ENCODE results near the gene MEF2A.

The MEF2A gene

GRCh38 chr15:99707473-99708270 is 141.9 kb downstream of the MEF2A start:
- H3K4me1 ChIP-seq (ENCODE audit: control insufficient read depth in 5 of 5, insufficient read depth in 5 of 5, low read length in 5 of 5), result peaks cover 17 to 51% (median 44%) of the 10 kb centered on the region in 5 donors
- no peaks in the 10 kb centered on the region for H3K9me3 ChIP-seq (ENCODE audit: control insufficient read depth in 5 of 5, low read length in 5 of 5)
- H3K36me3 ChIP-seq (ENCODE audit: control insufficient read depth in 5 of 5, insufficient read depth in 5 of 5, low read length in 5 of 5), result peaks cover 1 to 34% (median 25%) of the 10 kb centered on the region in 5 donors
- peak overlapping the region in 2 of 5 donors; percentile 13 to 14 for H3K4me3 ChIP-seq (ENCODE audit: low read depth in 1 of 5, low read length in 5 of 5)
- H3K27me3 ChIP-seq (ENCODE audit: control insufficient read depth in 5 of 5, insufficient read depth in 4 of 5, low read length in 5 of 5), result no peaks in the 10 kb centered on the region
- peak overlapping the region; percentile 71 for H3K27ac ChIP-seq (ENCODE audit: low read depth, low read length)
- H3K9ac ChIP-seq (ENCODE audit: low read length in 5 of 5), result peak overlapping the region; percentile 9 to 40 (median 21)

- Histone ChIP-seq H3K9ac (ENCODE audit: low read length in 5 of 5) (peak overlapping the region in 2 of 5 donors; percentile 21 to 28), H3K4me3 (ENCODE audit: low read depth in 1 of 5, low read length in 5 of 5) (peak overlapping the region in 2 of 5 donors; percentile 28 to 49), H3K27ac (ENCODE audit: low read depth, low read length) (peak overlapping the region; percentile 74), H3K9me3 (ENCODE audit: control insufficient read depth in 5 of 5, low read length in 5 of 5) (no peaks in the 10 kb centered on the region), H3K36me3 (ENCODE audit: control insufficient read depth in 5 of 5, insufficient read depth in 5 of 5, low read length in 5 of 5) (peaks cover 5 to 39% (median 29%) of the 10 kb centered on the region in 5 donors), H3K27me3 (ENCODE audit: control insufficient read depth in 5 of 5, insufficient read depth in 4 of 5, low read length in 5 of 5) (no peaks in the 10 kb centered on the region), H3K4me1 (ENCODE audit: control insufficient read depth in 5 of 5, insufficient read depth in 5 of 5, low read length in 5 of 5) (peaks cover 17 to 45% (median 40%) of the 10 kb centered on the region in 5 donors)
These were observed 142.8 kb downstream of the MEF2A start for GRCh38 chr15:99708563-99708962.

GRCh38 chr15:99709243-99709986 is 143.6 kb downstream of the MEF2A start:
- H3K9ac ChIP-seq (ENCODE audit: low read length in 5 of 5), result peak overlapping the region in 1 of 5 donors; percentile 1
- peaks cover 15 to 37% (median 35%) of the 10 kb centered on the region in 5 donors for H3K4me1 ChIP-seq (ENCODE audit: control insufficient read depth in 5 of 5, insufficient read depth in 5 of 5, low read length in 5 of 5)
- no peaks in the 10 kb centered on the region for H3K9me3 ChIP-seq (ENCODE audit: control insufficient read depth in 5 of 5, low read length in 5 of 5)
- H3K4me3 ChIP-seq (ENCODE audit: low read depth in 1 of 5, low read length in 5 of 5), result peak overlapping the region in 1 of 5 donors; percentile 49
- peaks cover 5 to 39% (median 32%) of the 10 kb centered on the region in 5 donors for H3K36me3 ChIP-seq (ENCODE audit: control insufficient read depth in 5 of 5, insufficient read depth in 5 of 5, low read length in 5 of 5)
- peak overlapping the region; percentile 74 for H3K27ac ChIP-seq (ENCODE audit: low read depth, low read length)
- no peaks in the 10 kb centered on the region for H3K27me3 ChIP-seq (ENCODE audit: control insufficient read depth in 5 of 5, insufficient read depth in 4 of 5, low read length in 5 of 5)

DNA sequence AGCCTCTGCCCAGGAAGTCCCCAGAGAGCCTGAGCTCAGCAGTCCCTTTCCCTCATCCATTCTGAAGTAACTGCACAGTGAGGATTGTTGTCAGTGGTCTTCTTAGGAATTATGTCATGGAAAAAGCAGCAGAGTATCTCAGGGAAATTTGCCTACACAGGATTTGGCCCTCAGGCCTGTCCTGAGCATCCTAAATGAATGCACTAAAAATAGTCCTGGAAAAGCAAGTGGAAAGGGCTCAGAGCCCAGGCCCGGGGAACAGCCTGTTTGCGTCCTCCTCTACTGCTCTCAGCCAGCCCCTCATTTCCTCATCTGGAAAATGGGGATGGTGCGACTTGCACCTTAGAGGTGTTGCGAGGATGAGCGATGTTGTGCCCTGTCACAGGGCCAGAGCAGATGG is 145.8 kb downstream of the MEF2A start:
- Histone ChIP-seq H3K4me1 (ENCODE audit: control insufficient read depth in 5 of 5, insufficient read depth in 5 of 5, low read length in 5 of 5) (peaks cover 15 to 44% (median 39%) of the 10 kb centered on the region in 5 donors), H3K9ac (ENCODE audit: low read length in 5 of 5) (no peak overlapping the region)

GRCh38 chr15:99712415-99712814 is 146.6 kb downstream of the MEF2A start:
- Histone ChIP-seq H3K36me3 (ENCODE audit: control insufficient read depth in 5 of 5, insufficient read depth in 5 of 5, low read length in 5 of 5) (peaks cover 12 to 46% (median 44%) of the 10 kb centered on the region in 5 donors), H3K9ac (ENCODE audit: low read length in 5 of 5) (no peak overlapping the region), H3K4me3 (ENCODE audit: low read depth in 1 of 5, low read length in 5 of 5) (no peak overlapping the region), H3K27me3 (ENCODE audit: control insufficient read depth in 5 of 5, insufficient read depth in 4 of 5, low read length in 5 of 5) (no peaks in the 10 kb centered on the region), H3K9me3 (ENCODE audit: control insufficient read depth in 5 of 5, low read length in 5 of 5) (no peaks in the 10 kb centered on the region), H3K27ac (ENCODE audit: low read depth, low read length) (no peak overlapping the region), H3K4me1 (ENCODE audit: control insufficient read depth in 5 of 5, insufficient read depth in 5 of 5, low read length in 5 of 5) (peaks cover 11 to 46% (median 41%) of the 10 kb centered on the region in 5 donors)

More for the DNA sequence above, 145.8 kb downstream of the MEF2A start:
- no peaks in the 10 kb centered on the region for H3K9me3 ChIP-seq (ENCODE audit: control insufficient read depth in 5 of 5, low read length in 5 of 5)
- H3K27ac ChIP-seq (ENCODE audit: low read depth, low read length), result peak overlapping the region; percentile 42
- H3K27me3 ChIP-seq (ENCODE audit: control insufficient read depth in 5 of 5, insufficient read depth in 4 of 5, low read length in 5 of 5), result no peaks in the 10 kb centered on the region
- no peak overlapping the region for H3K4me3 ChIP-seq (ENCODE audit: low read depth in 1 of 5, low read length in 5 of 5)
- H3K36me3 ChIP-seq (ENCODE audit: control insufficient read depth in 5 of 5, insufficient read depth in 5 of 5, low read length in 5 of 5), result peaks cover 12 to 51% (median 44%) of the 10 kb centered on the region in 5 donors

GRCh38 chr15:99716540-99717095 is 150.8 kb downstream of the MEF2A start:
- Histone ChIP-seq H3K4me1 (ENCODE audit: control insufficient read depth in 5 of 5, insufficient read depth in 5 of 5, low read length in 5 of 5) (peaks cover 0 to 49% (median 21%) of the 10 kb centered on the region in 5 donors), H3K27ac (ENCODE audit: low read depth, low read length) (peak overlapping the region; percentile 15), H3K36me3 (ENCODE audit: control insufficient read depth in 5 of 5, insufficient read depth in 5 of 5, low read length in 5 of 5) (peaks cover 12 to 30% (median 28%) of the 10 kb centered on the region in 5 donors), H3K9me3 (ENCODE audit: control insufficient read depth in 5 of 5, low read length in 5 of 5) (no peaks in the 10 kb centered on the region), H3K27me3 (ENCODE audit: control insufficient read depth in 5 of 5, insufficient read depth in 4 of 5, low read length in 5 of 5) (no peaks in the 10 kb centered on the region), H3K9ac (ENCODE audit: low read length in 5 of 5) (peak overlapping the region in 3 of 5 donors; percentile 13 to 60 (median 54)), H3K4me3 (ENCODE audit: low read depth in 1 of 5, low read length in 5 of 5) (peak overlapping the region in 4 of 5 donors; percentile 13 to 40 (median 28))

GRCh38 chr15:99717161-99718009 is 151.6 kb downstream of the MEF2A start:
- Histone ChIP-seq H3K9ac (ENCODE audit: low read length in 5 of 5) (peak overlapping the region in 3 of 5 donors; percentile 13 to 60 (median 54)), H3K4me1 (ENCODE audit: control insufficient read depth in 5 of 5, insufficient read depth in 5 of 5, low read length in 5 of 5) (peaks cover 0 to 44% (median 17%) of the 10 kb centered on the region in 5 donors), H3K9me3 (ENCODE audit: control insufficient read depth in 5 of 5, low read length in 5 of 5) (no peaks in the 10 kb centered on the region), H3K27ac (ENCODE audit: low read depth, low read length) (peak overlapping the region; percentile 15), H3K27me3 (ENCODE audit: control insufficient read depth in 5 of 5, insufficient read depth in 4 of 5, low read length in 5 of 5) (no peaks in the 10 kb centered on the region), H3K4me3 (ENCODE audit: low read depth in 1 of 5, low read length in 5 of 5) (peak overlapping the region in 4 of 5 donors; percentile 13 to 43 (median 39)), H3K36me3 (ENCODE audit: control insufficient read depth in 5 of 5, insufficient read depth in 5 of 5, low read length in 5 of 5) (peaks cover 12 to 22% (median 21%) of the 10 kb centered on the region in 5 donors)

DNA sequence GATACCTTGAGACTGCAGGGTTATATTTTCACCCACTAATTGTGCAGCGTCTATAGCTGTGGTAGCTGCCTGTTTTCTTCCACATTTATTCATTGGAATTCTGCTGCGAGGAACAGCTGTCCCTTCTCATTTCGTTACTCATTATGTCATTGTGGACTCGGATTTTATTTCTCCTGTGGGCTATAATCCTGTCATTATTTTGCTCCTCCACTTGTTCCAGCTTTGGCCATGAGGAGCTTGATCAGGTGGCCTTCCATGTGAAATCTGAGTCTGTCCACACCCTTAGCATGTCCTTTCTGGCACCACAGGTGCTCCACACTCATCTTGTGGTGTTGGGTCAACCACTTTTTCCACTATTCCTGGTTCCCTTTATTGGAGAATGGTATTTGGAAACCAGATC is 152.6 kb downstream of the MEF2A start:
- no peaks in the 10 kb centered on the region for H3K9me3 ChIP-seq (ENCODE audit: control insufficient read depth in 5 of 5, low read length in 5 of 5)
- H3K9ac ChIP-seq (ENCODE audit: low read length in 5 of 5), result no peak overlapping the region
- no peak overlapping the region for H3K4me3 ChIP-seq (ENCODE audit: low read depth in 1 of 5, low read length in 5 of 5)
- H3K36me3 ChIP-seq (ENCODE audit: control insufficient read depth in 5 of 5, insufficient read depth in 5 of 5, low read length in 5 of 5), result peaks cover 8 to 14% (median 12%) of the 10 kb centered on the region in 5 donors
- H3K27ac ChIP-seq (ENCODE audit: low read depth, low read length), result no peak overlapping the region
- no peaks in the 10 kb centered on the region for H3K27me3 ChIP-seq (ENCODE audit: control insufficient read depth in 5 of 5, insufficient read depth in 4 of 5, low read length in 5 of 5)
- peaks cover 0 to 44% (median 17%) of the 10 kb centered on the region in 5 donors for H3K4me1 ChIP-seq (ENCODE audit: control insufficient read depth in 5 of 5, insufficient read depth in 5 of 5, low read length in 5 of 5)

GRCh38 chr15:99719096-99719541 is 153.3 kb downstream of the MEF2A start:
- Histone ChIP-seq H3K4me3 (ENCODE audit: low read depth in 1 of 5, low read length in 5 of 5) (no peak overlapping the region), H3K9me3 (ENCODE audit: control insufficient read depth in 5 of 5, low read length in 5 of 5) (no peaks in the 10 kb centered on the region), H3K27me3 (ENCODE audit: control insufficient read depth in 5 of 5, insufficient read depth in 4 of 5, low read length in 5 of 5) (no peaks in the 10 kb centered on the region), H3K36me3 (ENCODE audit: control insufficient read depth in 5 of 5, insufficient read depth in 5 of 5, low read length in 5 of 5) (peaks cover 8 to 14% (median 10%) of the 10 kb centered on the region in 5 donors), H3K27ac (ENCODE audit: low read depth, low read length) (no peak overlapping the region), H3K4me1 (ENCODE audit: control insufficient read depth in 5 of 5, insufficient read depth in 5 of 5, low read length in 5 of 5) (peaks cover 0 to 44% (median 17%) of the 10 kb centered on the region in 5 donors), H3K9ac (ENCODE audit: low read length in 5 of 5) (no peak overlapping the region)

Data from subcutaneous abdominal adipose tissue (tissue), 5 donors.